ENCODE data around the gene UGT1A8. TPM values are rescaled to one million over a fixed set of nuclear protein-coding genes. Genes with fewer than 3 reads are reported as not detected.

The UGT1A8 gene
- total RNA-seq, 1 donor from 2014 or later = not detected

DNA sequence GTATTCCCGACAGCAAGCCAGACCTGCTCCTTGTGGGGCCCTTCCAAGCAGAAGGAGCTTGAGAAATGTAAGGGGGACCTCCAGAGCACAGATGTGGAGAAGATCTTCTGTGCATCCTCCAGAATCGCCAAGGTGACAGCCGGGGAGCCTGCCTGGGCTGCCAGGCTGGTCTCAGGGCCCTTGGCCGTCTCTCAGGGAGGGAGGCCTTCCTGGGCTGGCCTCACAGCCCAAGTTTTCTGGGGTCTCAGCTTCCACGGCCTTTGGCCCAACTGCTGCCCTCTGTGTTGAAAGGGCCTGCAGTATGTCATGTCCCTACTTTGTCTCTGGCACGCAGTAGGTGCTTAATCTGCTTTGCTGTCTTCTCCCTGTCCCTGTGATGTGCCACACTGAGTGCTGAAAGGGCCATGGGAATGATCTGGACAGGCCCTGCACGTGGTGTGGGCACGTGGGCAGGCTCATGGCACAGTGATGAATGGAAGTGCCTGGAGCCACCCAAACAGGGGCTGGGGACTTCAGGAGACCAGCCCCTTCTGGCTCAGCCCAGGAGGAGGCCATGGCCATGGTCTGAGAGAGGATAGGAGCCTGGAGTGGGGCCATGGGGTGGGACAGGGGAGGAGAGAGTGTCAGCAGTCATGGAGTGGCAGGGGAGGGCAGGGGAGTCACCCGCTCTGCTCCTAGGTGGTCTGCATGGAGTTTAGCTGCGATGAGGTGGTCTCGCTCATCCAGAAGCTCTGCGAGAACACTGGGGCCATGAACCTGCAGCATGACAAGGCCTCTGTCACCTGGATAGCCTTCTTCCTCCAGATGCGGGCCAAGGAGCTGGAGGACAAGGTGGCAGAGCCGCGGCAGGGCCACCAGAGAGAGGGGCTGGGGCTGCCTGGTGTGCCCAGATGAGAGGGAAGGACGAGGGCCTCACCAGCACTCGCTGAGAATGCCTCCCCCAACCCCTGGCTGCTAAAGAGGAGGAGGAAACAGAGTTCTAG is 201.5 kb downstream of the UGT1A8 start:
- Mint-ChIP-seq H3K27me3 (ENCODE audit: unreplicated experiment) (peaks cover 4% of the 10 kb centered on the region), H3K9me3 (ENCODE audit: unreplicated experiment) (no peaks in the 10 kb centered on the region), H3K4me1 (ENCODE audit: unreplicated experiment) (peaks cover 19% of the 10 kb centered on the region), H3K4me3 (ENCODE audit: unreplicated experiment) (no peak overlapping the region), H3K27ac (ENCODE audit: unreplicated experiment) (no peak overlapping the region), H3K36me3 (ENCODE audit: unreplicated experiment) (no peaks in the 10 kb centered on the region)
- TF ChIP-seq, protein P1, sequence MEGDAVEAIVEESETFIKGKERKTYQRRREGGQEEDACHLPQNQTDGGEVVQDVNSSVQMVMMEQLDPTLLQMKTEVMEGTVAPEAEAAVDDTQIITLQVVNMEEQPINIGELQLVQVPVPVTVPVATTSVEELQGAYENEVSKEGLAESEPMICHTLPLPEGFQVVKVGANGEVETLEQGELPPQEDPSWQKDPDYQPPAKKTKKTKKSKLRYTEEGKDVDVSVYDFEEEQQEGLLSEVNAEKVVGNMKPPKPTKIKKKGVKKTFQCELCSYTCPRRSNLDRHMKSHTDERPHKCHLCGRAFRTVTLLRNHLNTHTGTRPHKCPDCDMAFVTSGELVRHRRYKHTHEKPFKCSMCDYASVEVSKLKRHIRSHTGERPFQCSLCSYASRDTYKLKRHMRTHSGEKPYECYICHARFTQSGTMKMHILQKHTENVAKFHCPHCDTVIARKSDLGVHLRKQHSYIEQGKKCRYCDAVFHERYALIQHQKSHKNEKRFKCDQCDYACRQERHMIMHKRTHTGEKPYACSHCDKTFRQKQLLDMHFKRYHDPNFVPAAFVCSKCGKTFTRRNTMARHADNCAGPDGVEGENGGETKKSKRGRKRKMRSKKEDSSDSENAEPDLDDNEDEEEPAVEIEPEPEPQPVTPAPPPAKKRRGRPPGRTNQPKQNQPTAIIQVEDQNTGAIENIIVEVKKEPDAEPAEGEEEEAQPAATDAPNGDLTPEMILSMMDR (IDR thresholded peaks at IDR 0.05) = no peak
- DNase-seq (ENCODE audit: extremely low spot score, unreplicated experiment) = no peak

DNA sequence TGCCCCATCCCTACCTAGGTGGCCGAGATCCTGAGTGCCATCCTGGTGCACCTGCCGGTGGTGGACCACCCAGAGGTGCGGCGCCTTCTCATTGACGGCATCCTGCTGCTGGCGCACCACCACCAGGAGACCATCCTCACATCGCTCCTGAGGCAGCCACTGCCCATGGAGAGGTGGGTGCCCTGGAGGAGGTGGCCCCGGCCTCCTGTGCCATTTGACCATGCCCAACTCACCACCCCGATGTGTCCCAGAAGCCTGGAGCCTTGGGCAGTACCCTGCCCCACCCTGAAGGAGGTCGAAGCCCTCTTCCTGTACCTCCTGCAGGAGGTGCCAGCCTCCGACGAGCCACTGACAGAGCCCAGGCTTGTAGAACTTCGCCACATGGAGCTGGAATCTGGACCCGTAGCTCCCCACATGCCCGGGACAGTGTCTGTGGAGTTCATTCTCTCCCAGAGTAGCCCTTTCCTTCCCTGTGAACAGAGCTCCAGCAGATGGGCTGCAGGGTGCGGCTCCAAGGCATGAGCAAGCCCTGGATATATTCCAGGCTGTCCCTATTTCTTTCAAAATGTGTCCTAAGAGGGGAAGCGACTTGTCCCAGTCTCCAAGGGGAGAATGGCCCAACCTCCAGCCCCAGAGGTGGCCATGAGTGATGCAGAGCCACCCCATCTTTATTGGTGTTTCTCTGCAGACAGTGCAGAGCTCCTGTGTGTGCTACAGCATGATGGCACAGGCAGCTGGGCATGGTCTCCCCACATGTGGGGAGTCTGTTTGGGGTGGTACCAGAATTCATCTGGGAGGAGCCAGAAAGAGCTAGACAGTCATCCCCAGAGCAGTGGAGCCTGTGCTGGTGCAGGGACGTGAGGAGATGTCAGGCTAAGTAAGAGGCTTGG is 202.7 kb downstream of the UGT1A8 start:
- DNase-seq (ENCODE audit: extremely low spot score, unreplicated experiment) = no peak
- H3K36me3 Mint-ChIP-seq (ENCODE audit: unreplicated experiment) = no peaks in the 10 kb centered on the region
- H3K27ac Mint-ChIP-seq (ENCODE audit: unreplicated experiment) = no peak overlapping the region

DNA sequence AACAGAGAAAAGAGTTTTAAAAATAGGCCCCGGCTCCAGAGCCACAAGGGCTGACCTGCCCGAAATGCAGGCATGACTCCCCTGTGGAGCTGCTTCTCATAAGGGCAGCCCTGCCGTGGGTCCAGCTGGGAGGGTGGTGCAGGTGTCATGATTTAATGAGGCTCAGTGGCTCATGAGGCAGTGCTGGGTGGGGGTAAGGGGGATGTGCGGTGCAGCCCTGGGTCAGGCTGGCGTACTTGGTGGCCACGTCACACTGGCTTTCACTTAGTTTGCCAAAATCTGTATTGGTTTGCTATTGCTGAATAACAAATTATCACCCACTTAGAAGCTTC is 203.3 kb downstream of the UGT1A8 start:
- no peak overlapping the region for H3K27ac Mint-ChIP-seq (ENCODE audit: unreplicated experiment)
- no peaks in the 10 kb centered on the region for H3K9me3 Mint-ChIP-seq (ENCODE audit: unreplicated experiment)
- peak; percentile 38 for DNase-seq (ENCODE audit: extremely low spot score, unreplicated experiment)
- H3K36me3 Mint-ChIP-seq (ENCODE audit: unreplicated experiment) = no peaks in the 10 kb centered on the region
- H3K27me3 Mint-ChIP-seq (ENCODE audit: unreplicated experiment) = peaks cover 8% of the 10 kb centered on the region
- no peak overlapping the region for H3K4me3 Mint-ChIP-seq (ENCODE audit: unreplicated experiment)
- TF ChIP-seq, protein P1 (IDR thresholded peaks at IDR 0.05) = no peak
- peaks cover 19% of the 10 kb centered on the region for H3K4me1 Mint-ChIP-seq (ENCODE audit: unreplicated experiment)

More for the DNA sequence above, 202.7 kb downstream of the UGT1A8 start:
- TF ChIP-seq, protein P1 (IDR thresholded peaks at IDR 0.05) = no peak
- Mint-ChIP-seq H3K4me3 (ENCODE audit: unreplicated experiment) (no peak overlapping the region), H3K27me3 (ENCODE audit: unreplicated experiment) (peaks cover 4% of the 10 kb centered on the region), H3K9me3 (ENCODE audit: unreplicated experiment) (no peaks in the 10 kb centered on the region), H3K4me1 (ENCODE audit: unreplicated experiment) (peaks cover 19% of the 10 kb centered on the region)

DNA sequence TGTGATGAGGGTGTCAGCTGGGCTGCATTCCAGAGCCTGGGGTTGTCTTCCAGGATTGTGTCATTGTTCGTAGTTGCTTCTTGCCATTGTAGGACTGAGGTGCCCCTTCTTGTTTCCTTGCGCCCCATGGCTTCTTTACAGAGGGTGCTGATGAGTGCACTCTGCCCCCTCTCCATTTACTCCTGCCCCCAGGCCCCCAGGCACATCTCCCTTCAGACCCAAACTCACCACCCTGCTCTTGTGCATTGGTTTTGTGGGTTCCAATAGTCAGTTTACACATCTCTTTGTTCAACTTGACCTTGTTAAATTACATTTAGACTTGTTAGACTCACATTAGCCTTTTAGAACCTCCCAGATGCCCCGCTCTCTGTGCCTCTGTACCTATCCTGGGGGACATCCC is 203.8 kb downstream of the UGT1A8 start:
- Mint-ChIP-seq H3K27ac (ENCODE audit: unreplicated experiment) (no peak overlapping the region), H3K36me3 (ENCODE audit: unreplicated experiment) (no peaks in the 10 kb centered on the region), H3K4me3 (ENCODE audit: unreplicated experiment) (no peak overlapping the region), H3K27me3 (ENCODE audit: unreplicated experiment) (peaks cover 8% of the 10 kb centered on the region), H3K9me3 (ENCODE audit: unreplicated experiment) (no peaks in the 10 kb centered on the region), H3K4me1 (ENCODE audit: unreplicated experiment) (peaks cover 16% of the 10 kb centered on the region)
- TF ChIP-seq, protein P1 (IDR thresholded peaks at IDR 0.05) = no peak
- DNase-seq (ENCODE audit: extremely low spot score, unreplicated experiment) = peak; percentile 63
